Neural cell (in vitro differentiated cells): ENCODE results near the gene FHL2.

ENCODE experiments used
- CTCF ChIP-seq: fragments of 450-650 bp; IDR thresholded peaks from 2 replicates; pipeline ENCODE4 v1.5.1; 2014; ENCODE audit warnings: antibody characterized with exemption, mild to moderate bottlenecking, moderate library complexity; ENCODE audit not compliant: poor library complexity, severe bottlenecking
- EP300 ChIP-seq: fragments of 450-650 bp; conservative IDR thresholded peaks from 2 replicates; pipeline ENCODE4 v1.6.1; 2014; ENCODE audit warnings: antibody characterized with exemption, mild to moderate bottlenecking, moderate library complexity; ENCODE audit not compliant: poor library complexity, severe bottlenecking
- MXI1 ChIP-seq: fragments of 450-650 bp; conservative IDR thresholded peaks from 2 replicates; pipeline ENCODE4 v1.6.1; 2014; ENCODE audit warnings: antibody characterized with exemption, mild to moderate bottlenecking; ENCODE audit not compliant: poor library complexity, severe bottlenecking
- SMC3 ChIP-seq: fragments of 450-650 bp; conservative IDR thresholded peaks from 2 replicates; pipeline ENCODE4 v1.6.1; 2014; ENCODE audit warnings: antibody characterized with exemption, mild to moderate bottlenecking, moderate library complexity; ENCODE audit not compliant: poor library complexity
- TAF1 ChIP-seq: IDR thresholded peaks from 2 replicates; pipeline ENCODE4 v1.6.1; 2012; ENCODE audit warnings: low read depth

DNA sequence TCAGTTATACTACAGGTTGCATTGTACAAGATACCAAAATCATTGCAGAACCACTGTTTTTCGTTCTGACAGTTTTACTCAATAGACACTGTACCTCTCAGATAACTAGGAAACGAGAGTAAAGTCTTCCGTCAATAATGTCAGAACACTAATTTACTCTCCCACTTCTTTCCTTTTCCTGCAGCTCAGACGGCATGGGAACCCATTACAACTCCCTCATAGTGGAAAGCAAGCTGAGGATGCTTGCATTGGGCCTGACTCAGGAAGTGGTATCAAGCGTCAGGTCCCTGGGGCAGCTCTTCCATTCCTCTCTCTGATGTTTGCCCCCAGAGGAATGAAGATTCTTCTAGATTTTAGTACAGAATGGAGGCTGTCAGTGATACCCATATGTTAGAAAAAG lies 23.9 kb upstream of the FHL2 start:
- TF ChIP-seq SMC3 (no peak), TAF1 (no peak), CTCF (no peak), MXI1 (no peak), EP300 (no peak)
